Colonic mucosa (tissue), 4 donors: ENCODE measurements around the gene UNC13B. TPM values are rescaled to one million over a fixed set of nuclear protein-coding genes. Genes with fewer than 3 reads are reported as not detected.

Experiments used
- DNase-seq: peaks from one replicate; pipeline ENCODE4 v3.0.0-alpha.2; 2020
- H3K27ac ChIP-seq: fragments of 200-600 bp; one replicate; pipeline ENCODE4 v1.8.0; 2021
- H3K27me3 ChIP-seq: fragments of 200-600 bp; one replicate; pipeline ENCODE4 v1.8.0; 2021
- H3K36me3 ChIP-seq: fragments of 200-600 bp; one replicate; pipeline ENCODE4 v1.8.0; 2021
- H3K4me1 ChIP-seq: fragments of 200-600 bp; one replicate; pipeline ENCODE4 v1.8.0; 2021; ENCODE audit warnings: mild to moderate bottlenecking
- H3K4me3 ChIP-seq: fragments of 200-600 bp; one replicate; pipeline ENCODE4 v1.8.0; 2021
- H3K9ac ChIP-seq, 2 donors: one replicate each; pipeline ENCODE4 v1.7.0; 2013; ENCODE audit warnings: control low read depth in 2 of 2, low read depth in 2 of 2, low read length in 2 of 2
- H3K9me3 ChIP-seq: fragments of 200-600 bp; one replicate; pipeline ENCODE4 v1.8.0; 2021
- CTCF ChIP-seq: fragments of 200-600 bp; IDR thresholded peaks from one replicate; pipeline ENCODE4 v1.8.0; 2022; ENCODE audit warnings: antibody characterized with exemption, mild to moderate bottlenecking
- intact Hi-C: fragments of 100-400 bp; cut with DNase I; formaldehyde crosslinking; loops from one replicate; pipeline ENCODE4 v1.14.1; 2022
- total RNA-seq, 2 donors: library from RNA; stranded (reverse); fragmentation: NEBNext Ultra II Directional in 1 of 2; extraction: Animal tissue kit (Norgen Biotek cat#: 25700) in 1 of 2; gene quantifications; one replicate each; pipeline ENCODE4 v1.2.1, GENCODE V29; 2021
- donor health status: healthy.
- donor health status: DM: no; HTN: no; CAD: no.
- donor health status: DM: no; HTN: no; CAD: no.

UNC13B gene
- total RNA-seq, 2 donors from 2014 or later: 43.6 to 56.1 TPM

GRCh38 chr9:35415402-35416097 is 253.7 kb downstream of the UNC13B start:
- TF ChIP-seq CTCF: no peak
- Histone ChIP-seq H3K36me3 (no peaks in the 10 kb centered on the region), H3K27ac (no peak overlapping the region), H3K9me3 (no peaks in the 10 kb centered on the region), H3K27me3 (no peaks in the 10 kb centered on the region), H3K9ac (no peak overlapping the region), H3K4me3 (no peak overlapping the region), H3K4me1 (no peaks in the 10 kb centered on the region)
- intact Hi-C loops: no loop called here
- no peak for DNase-seq

GRCh38 chr9:35416098-35416427 is 254.3 kb downstream of the UNC13B start:
- no peaks in the 10 kb centered on the region for H3K27me3 ChIP-seq
- DNase-seq: no peak
- no peak overlapping the region for H3K4me3 ChIP-seq
- no peak overlapping the region for H3K27ac ChIP-seq
- no peaks in the 10 kb centered on the region for H3K36me3 ChIP-seq
- H3K9me3 ChIP-seq: no peaks in the 10 kb centered on the region
- TF ChIP-seq CTCF: no peak
- no peaks in the 10 kb centered on the region for H3K4me1 ChIP-seq
- H3K9ac ChIP-seq: no peak overlapping the region
- intact Hi-C loops: no loop called here

- no peak for DNase-seq
- no peak overlapping the region for H3K4me3 ChIP-seq
- no peaks in the 10 kb centered on the region for H3K4me1 ChIP-seq
- no peak overlapping the region for H3K9ac ChIP-seq
- no peaks in the 10 kb centered on the region for H3K27me3 ChIP-seq
- no peak for TF ChIP-seq CTCF
- no peak overlapping the region for H3K27ac ChIP-seq
- H3K36me3 ChIP-seq: no peaks in the 10 kb centered on the region
- H3K9me3 ChIP-seq: no peaks in the 10 kb centered on the region
- intact Hi-C loops: no loop called here
Measured at GRCh38 chr9:35422346-35422745, 260.5 kb downstream of the UNC13B start.

- no peak for TF ChIP-seq CTCF
- H3K27ac ChIP-seq: no peak overlapping the region
- DNase-seq: no peak
- intact Hi-C loops: no loop called here
- H3K9ac ChIP-seq: no peak overlapping the region
- H3K4me1 ChIP-seq: no peaks in the 10 kb centered on the region
- no peaks in the 10 kb centered on the region for H3K36me3 ChIP-seq
- no peaks in the 10 kb centered on the region for H3K27me3 ChIP-seq
- no peak overlapping the region for H3K4me3 ChIP-seq
- no peaks in the 10 kb centered on the region for H3K9me3 ChIP-seq
Measured at GRCh38 chr9:35422753-35423152, 260.9 kb downstream of the UNC13B start.

GRCh38 chr9:35423499-35423898 is 261.7 kb downstream of the UNC13B start:
- Histone ChIP-seq H3K4me1 (no peaks in the 10 kb centered on the region), H3K9me3 (no peaks in the 10 kb centered on the region), H3K36me3 (no peaks in the 10 kb centered on the region), H3K27me3 (no peaks in the 10 kb centered on the region), H3K4me3 (no peak overlapping the region), H3K27ac (no peak overlapping the region), H3K9ac (no peak overlapping the region)
- no peak for DNase-seq
- intact Hi-C loops: no loop called here
- TF ChIP-seq CTCF: no peak
